ENCODE data around the gene ZNF582. TPM values are rescaled to one million over a fixed set of nuclear protein-coding genes. Genes with fewer than 3 reads are reported as not detected.
"Not testable (repeated sequence)": the region's sequence is repeated elsewhere in the genome, so short reads cannot be mapped to it uniquely, and the experiment has no call there.

Gene ZNF582
- total RNA-seq, 1 experiment from 2014 or later = 1.5 TPM

GRCh38 chr19:56351208-56351607 lies 42.1 kb downstream of the ZNF582 start:
- no peak for DNase-seq (ENCODE audit: low spot score)

GRCh38 chr19:56350416-56351045 lies 42.8 kb downstream of the ZNF582 start:
- peak; percentile 65 for DNase-seq (ENCODE audit: low spot score)

DNA sequence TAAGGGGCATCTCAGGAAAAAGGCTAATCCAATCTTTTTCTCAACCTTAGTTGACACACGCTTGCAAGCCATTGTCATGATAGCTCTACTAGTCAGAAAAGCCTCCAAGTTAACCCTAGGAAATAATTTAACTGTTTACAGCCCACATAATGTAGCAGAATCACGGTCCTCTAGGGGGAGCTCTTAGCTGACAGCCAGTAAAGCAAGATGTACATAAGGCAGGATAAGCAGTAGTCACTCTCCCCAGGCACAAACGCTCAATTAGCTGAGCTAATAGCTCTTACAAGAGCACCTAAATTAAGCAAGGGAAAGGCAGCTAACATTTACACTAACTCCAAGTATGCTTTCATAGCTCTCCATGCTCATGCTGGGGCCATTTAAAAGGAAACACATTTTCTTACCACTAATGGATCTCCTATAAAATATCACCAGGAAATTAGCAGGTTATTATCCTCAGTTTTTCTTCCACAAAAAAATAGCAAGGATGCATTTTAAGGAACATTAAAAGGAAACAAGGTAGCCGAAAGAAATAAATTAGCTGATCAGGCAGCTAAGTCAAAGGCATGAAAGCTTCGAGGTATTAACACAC lies 45.0 kb downstream of the ZNF582 start:
- peak; percentile 21 for DNase-seq (ENCODE audit: low spot score)

GRCh38 chr19:56347163-56347778 lies 46.1 kb downstream of the ZNF582 start:
- DNase-seq (ENCODE audit: low spot score) = no peak

DNA sequence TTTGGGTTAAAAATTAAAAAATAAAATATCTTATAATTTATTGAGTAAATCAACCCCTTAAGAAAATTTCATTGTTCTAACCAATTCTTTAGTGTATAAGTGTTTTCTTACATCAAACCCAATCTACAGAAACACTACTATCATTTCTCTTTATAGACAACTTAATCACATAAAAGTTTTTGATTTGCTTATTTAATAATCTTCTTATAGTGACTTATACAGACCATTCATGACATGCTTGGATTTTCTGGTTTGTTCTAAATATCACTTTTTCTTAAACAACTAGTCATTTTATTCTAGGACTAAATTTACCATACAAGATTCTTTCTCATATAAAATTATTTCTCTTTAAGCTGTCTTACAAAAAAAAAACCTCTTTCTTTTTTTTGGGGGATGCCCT lies 51.4 kb downstream of the ZNF582 start:
- DNase-seq (ENCODE audit: low spot score) = no peak

- DNase-seq (ENCODE audit: low spot score) = not testable (repeated sequence)
These were observed 54.3 kb downstream of the ZNF582 start for GRCh38 chr19:56339031-56339430.

- not testable (repeated sequence) for DNase-seq (ENCODE audit: low spot score)
These were observed 56.3 kb downstream of the ZNF582 start for GRCh38 chr19:56337077-56337476.

GRCh38 chr19:56335371-56335770 lies 58.0 kb downstream of the ZNF582 start:
- not testable (repeated sequence) for DNase-seq (ENCODE audit: low spot score)

DNA sequence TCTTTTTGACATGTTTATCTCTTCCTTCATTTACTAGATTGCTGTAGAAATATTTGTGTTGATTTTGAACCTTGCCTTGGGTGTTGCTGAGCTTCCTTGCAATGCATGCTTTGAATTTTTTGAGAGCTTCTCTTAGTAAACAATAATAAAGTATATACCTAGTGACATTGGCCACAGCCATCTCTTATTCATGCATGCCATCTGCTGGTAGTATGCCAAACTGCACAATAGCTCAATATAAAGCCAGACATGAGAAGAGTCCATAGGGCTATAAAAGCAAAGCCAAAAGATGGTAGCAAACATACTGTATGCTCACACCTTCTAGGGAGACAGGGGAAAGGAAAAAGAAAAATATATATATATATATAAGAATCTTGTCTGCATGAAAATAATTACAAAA lies 59.8 kb downstream of the ZNF582 start:
- peak; percentile 69 for DNase-seq (ENCODE audit: low spot score)

Other genes starting within 250 kb of the ZNF582 start
- gene GALP, start 217.5 kb downstream of the ZNF582 start, total RNA-seq (2014; rRNA removed; shearing (Covaris generic)) = not detected in 2 replicates
- not detected in 2 replicates for gene ZSCAN5B, start 195.8 kb downstream of the ZNF582 start, total RNA-seq (2014; rRNA removed; shearing (Covaris generic))
- gene ZSCAN5C, start 191.3 kb downstream of the ZNF582 start, total RNA-seq (2014; rRNA removed; shearing (Covaris generic)) = not detected in 2 replicates
- not detected in 2 replicates for gene EDDM13, start 120.8 kb downstream of the ZNF582 start, total RNA-seq (2014; rRNA removed; shearing (Covaris generic))
- 4.2 and 6.6 TPM in 2 replicates for gene ZSCAN5A, start 78.7 kb downstream of the ZNF582 start, total RNA-seq (2014; rRNA removed; shearing (Covaris generic))
- 11.5 and 14.0 TPM in 2 replicates for gene ZNF583, start 10.8 kb upstream of the ZNF582 start, total RNA-seq (2014; rRNA removed; shearing (Covaris generic))
- 4.4 and 5.5 TPM in 2 replicates for gene ZNF667, start 83.8 kb upstream of the ZNF582 start, total RNA-seq (2014; rRNA removed; shearing (Covaris generic))
- 2.8 TPM in 2 replicates for gene ZNF471, start 114.3 kb upstream of the ZNF582 start, total RNA-seq (2014; rRNA removed; shearing (Covaris generic))
- 9.9 and 13.5 TPM in 2 replicates for gene ZFP28, start 145.4 kb upstream of the ZNF582 start, total RNA-seq (2014; rRNA removed; shearing (Covaris generic))
- gene ZNF470, start 173.9 kb upstream of the ZNF582 start, total RNA-seq (2014; rRNA removed; shearing (Covaris generic)) = 0.67 and 0.98 TPM in 2 replicates
- 16.2 and 22.4 TPM in 2 replicates for gene ZNF71, start 201.8 kb upstream of the ZNF582 start, total RNA-seq (2014; rRNA removed; shearing (Covaris generic))
- 1.4 and 2.0 TPM in 2 replicates for gene SMIM17, start 249.6 kb upstream of the ZNF582 start, total RNA-seq (2014; rRNA removed; shearing (Covaris generic))

All from A172 (cell line).